H1 (cell line): ENCODE data around the gene DMXL2. TPM values are rescaled to one million over a fixed set of nuclear protein-coding genes. Genes with fewer than 3 reads are reported as not detected.

Source experiments
- HDAC2 ChIP-seq, 2 experiments: fragments of 300-600 bp in 1 of 2; sonication (generic) in 1 of 2; IDR thresholded peaks; 2 replicates each; pipeline ENCODE4 v1.6.1; 2011 to 2012; ENCODE audit warnings: low read depth in 2 of 2, low read length in 2 of 2, mild to moderate bottlenecking in 2 of 2, moderate library complexity in 2 of 2, borderline replicate concordance in 1 of 2, inconsistent platforms in 1 of 2
- polyA plus RNA-seq, 7 experiments: library from polyadenylated mRNA; depleted of rRNA in 3 of 7; stranded (reverse) in 5 of 7; unstranded in 2 of 7; fragments of >200 nt in 5 of 7; fragments of 200-250 nt in 2 of 7; gene quantifications; 1 replicate in 5 of 7; 2 replicates in 1 of 7; 4 replicates in 1 of 7; pipeline versions ENCODE4 v1.2.1 to v1.2.3, GENCODE V29; 2011 to 2013; ENCODE audit warnings: missing spikeins in 2 of 7, mixed read lengths in 2 of 7
- total RNA-seq: library from RNA; stranded (reverse); fragmentation: NEBNext Ultra II Directional; extraction: Animal tissue kit (Norgen Biotek cat#: 25700); gene quantifications from 2 replicates; pipeline ENCODE4 v1.2.1, GENCODE V29; 2021

Gene DMXL2
- total and polyA plus RNA-seq, 2 of the 8 experiments (the other 6 are each of a cell fraction or from before 2014, with no cell fraction given) = 9.5 to 10.6 TPM

DNA sequence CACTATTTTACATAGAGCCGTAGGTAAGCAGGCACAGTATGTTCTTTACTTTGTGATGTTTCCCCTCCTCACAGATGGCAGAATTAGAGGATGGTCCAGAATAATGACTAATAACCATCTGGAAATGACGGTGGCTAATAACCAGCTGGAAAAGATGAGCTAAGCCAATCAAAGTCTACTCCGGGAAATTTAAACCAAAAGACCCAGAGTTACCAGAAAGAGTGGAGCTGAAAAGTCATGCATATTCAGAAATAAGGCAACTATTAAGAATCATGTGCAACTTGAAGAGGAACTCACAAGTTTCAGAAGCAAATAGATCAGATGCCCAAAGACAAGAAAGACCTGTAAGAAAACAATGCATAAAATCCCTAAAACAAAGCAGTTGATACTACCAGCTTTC is 33.6 kb downstream of the DMXL2 start (continued):
- TF ChIP-seq HDAC2 (IDR thresholded peaks at IDR 0.05; ENCODE audit: borderline replicate concordance in 1 of 2, low read depth in 2 of 2, low read length in 2 of 2) = no peak
